ENCODE measurements around the gene NSUN2. TPM values are rescaled to one million over a fixed set of nuclear protein-coding genes. Genes with fewer than 3 reads are reported as not detected.

Gene NSUN2
- total RNA-seq, 1 donor, result 39.4 TPM

- Histone ChIP-seq H3K27me3 (ENCODE audit: insufficient read depth, low read length) (no peaks in the 10 kb centered on the region), H4K20me1 (ENCODE audit: insufficient read depth, low read length) (peaks cover 7% of the 10 kb centered on the region), H3K4me2 (ENCODE audit: insufficient read depth, low read length) (no peak overlapping the region), H3K4me3 (ENCODE audit: insufficient read depth, low read length) (no peak overlapping the region), H3K4me1 (ENCODE audit: insufficient read depth, low read length) (peaks cover 14% of the 10 kb centered on the region), H3K9me3 (ENCODE audit: low read depth, low read length) (no peaks in the 10 kb centered on the region), H3K27ac (ENCODE audit: low read depth, low read length) (no peak overlapping the region), H2AFZ (ENCODE audit: low read length) (no peak overlapping the region), H3K36me3 (ENCODE audit: insufficient read depth, low read length) (peaks cover 76% of the 10 kb centered on the region), H3K79me2 (ENCODE audit: insufficient read depth, low read length) (no peaks in the 10 kb centered on the region)
- no peak for DNase-seq (ENCODE audit: insufficient read length, low spot score, missing footprints)
- no peak for TF ChIP-seq CTCF (IDR thresholded peaks at IDR 0.05; ENCODE audit: extremely low read depth, low read depth, low read length)
Measured at GRCh38 chr5:6599739-6600138, 33.1 kb downstream of the NSUN2 start.

GRCh38 chr5:6598351-6598900 is 34.4 kb downstream of the NSUN2 start:
- Histone ChIP-seq H3K9me3 (ENCODE audit: low read depth, low read length) (no peaks in the 10 kb centered on the region), H3K79me2 (ENCODE audit: insufficient read depth, low read length) (no peaks in the 10 kb centered on the region), H3K36me3 (ENCODE audit: insufficient read depth, low read length) (peaks cover 64% of the 10 kb centered on the region), H3K27me3 (ENCODE audit: insufficient read depth, low read length) (no peaks in the 10 kb centered on the region), H3K27ac (ENCODE audit: low read depth, low read length) (peak overlapping the region; percentile 68), H3K4me2 (ENCODE audit: insufficient read depth, low read length) (peak overlapping the region; percentile 36), H2AFZ (ENCODE audit: low read length) (no peak overlapping the region), H3K4me3 (ENCODE audit: insufficient read depth, low read length) (no peak overlapping the region), H3K4me1 (ENCODE audit: insufficient read depth, low read length) (peaks cover 14% of the 10 kb centered on the region), H4K20me1 (ENCODE audit: insufficient read depth, low read length) (peaks cover 7% of the 10 kb centered on the region)
- no peak for TF ChIP-seq CTCF (IDR thresholded peaks at IDR 0.05; ENCODE audit: extremely low read depth, low read depth, low read length)
- DNase-seq (ENCODE audit: insufficient read length, low spot score, missing footprints), result no peak

DNA sequence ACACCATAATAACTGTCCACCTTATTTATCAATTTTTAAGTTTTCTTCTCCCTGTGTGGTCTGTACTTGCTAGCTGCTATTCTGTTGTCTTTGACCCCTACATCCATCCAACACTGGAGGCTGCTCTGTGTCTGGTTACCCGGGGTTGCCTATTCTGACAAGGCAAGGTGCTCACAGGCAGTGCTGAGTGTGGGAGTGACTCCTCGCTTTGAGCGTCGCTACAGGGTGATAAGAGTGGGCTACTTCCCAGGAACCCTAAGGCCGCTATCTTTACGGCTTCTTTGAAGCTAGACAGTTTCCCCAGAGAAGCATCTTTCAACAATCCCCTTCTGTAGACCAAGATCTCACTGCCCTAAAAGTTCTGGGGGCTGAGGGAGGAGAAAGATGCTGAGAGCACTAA is 35.3 kb downstream of the NSUN2 start:
- no peak for TF ChIP-seq CTCF (IDR thresholded peaks at IDR 0.05; ENCODE audit: extremely low read depth, low read depth, low read length)
- Histone ChIP-seq H3K27ac (ENCODE audit: low read depth, low read length) (peak overlapping the region; percentile 32), H3K4me1 (ENCODE audit: insufficient read depth, low read length) (peaks cover 14% of the 10 kb centered on the region), H3K9me3 (ENCODE audit: low read depth, low read length) (no peaks in the 10 kb centered on the region), H2AFZ (ENCODE audit: low read length) (no peak overlapping the region), H3K36me3 (ENCODE audit: insufficient read depth, low read length) (peaks cover 57% of the 10 kb centered on the region), H3K27me3 (ENCODE audit: insufficient read depth, low read length) (no peaks in the 10 kb centered on the region), H3K79me2 (ENCODE audit: insufficient read depth, low read length) (no peaks in the 10 kb centered on the region), H3K4me3 (ENCODE audit: insufficient read depth, low read length) (no peak overlapping the region), H4K20me1 (ENCODE audit: insufficient read depth, low read length) (peaks cover 7% of the 10 kb centered on the region), H3K4me2 (ENCODE audit: insufficient read depth, low read length) (no peak overlapping the region)
- no peak for DNase-seq (ENCODE audit: insufficient read length, low spot score, missing footprints)

DNA sequence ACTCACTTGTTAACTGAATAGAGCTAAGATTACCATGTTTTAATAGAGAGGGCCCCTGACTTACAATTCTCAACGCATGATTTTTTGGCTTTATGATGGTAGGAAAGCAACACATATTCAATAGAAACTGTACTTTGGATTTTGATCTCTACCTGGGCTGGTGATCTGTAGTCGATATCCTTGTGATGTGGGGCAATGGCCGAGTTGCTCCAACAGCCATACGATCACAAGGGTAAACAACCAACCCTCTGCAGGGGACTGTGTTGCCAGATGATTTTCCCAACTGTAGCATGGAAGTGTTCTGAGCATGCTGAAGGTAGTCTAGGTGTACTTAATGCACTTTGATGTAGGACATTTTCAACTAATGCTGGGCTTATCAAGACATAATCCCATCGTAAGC is 36.5 kb downstream of the NSUN2 start:
- Histone ChIP-seq H3K4me3 (ENCODE audit: insufficient read depth, low read length) (no peak overlapping the region), H3K79me2 (ENCODE audit: insufficient read depth, low read length) (no peaks in the 10 kb centered on the region), H2AFZ (ENCODE audit: low read length) (no peak overlapping the region), H4K20me1 (ENCODE audit: insufficient read depth, low read length) (peaks cover 7% of the 10 kb centered on the region), H3K27me3 (ENCODE audit: insufficient read depth, low read length) (no peaks in the 10 kb centered on the region), H3K27ac (ENCODE audit: low read depth, low read length) (no peak overlapping the region), H3K36me3 (ENCODE audit: insufficient read depth, low read length) (peaks cover 46% of the 10 kb centered on the region), H3K4me2 (ENCODE audit: insufficient read depth, low read length) (no peak overlapping the region), H3K9me3 (ENCODE audit: low read depth, low read length) (no peaks in the 10 kb centered on the region), H3K4me1 (ENCODE audit: insufficient read depth, low read length) (peaks cover 14% of the 10 kb centered on the region)
- no peak for TF ChIP-seq CTCF (IDR thresholded peaks at IDR 0.05; ENCODE audit: extremely low read depth, low read depth, low read length)
- DNase-seq (ENCODE audit: insufficient read length, low spot score, missing footprints), result no peak

Measured in osteoblast (primary cell).